RPMI8226 (cell line): Measurements from ENCODE around the gene NEMP1.
A peak's percentile ranks its signal among the peaks of the same experiment; 100 is the strongest.
"Not testable (repeated sequence)": the region's sequence is repeated elsewhere in the genome, so short reads cannot be mapped to it uniquely, and the experiment has no call there.

Experiments
- DNase-seq: peaks from one replicate; pipeline ENCODE4 v3.0.0-alpha.2; 2015

NEMP1 gene

DNA sequence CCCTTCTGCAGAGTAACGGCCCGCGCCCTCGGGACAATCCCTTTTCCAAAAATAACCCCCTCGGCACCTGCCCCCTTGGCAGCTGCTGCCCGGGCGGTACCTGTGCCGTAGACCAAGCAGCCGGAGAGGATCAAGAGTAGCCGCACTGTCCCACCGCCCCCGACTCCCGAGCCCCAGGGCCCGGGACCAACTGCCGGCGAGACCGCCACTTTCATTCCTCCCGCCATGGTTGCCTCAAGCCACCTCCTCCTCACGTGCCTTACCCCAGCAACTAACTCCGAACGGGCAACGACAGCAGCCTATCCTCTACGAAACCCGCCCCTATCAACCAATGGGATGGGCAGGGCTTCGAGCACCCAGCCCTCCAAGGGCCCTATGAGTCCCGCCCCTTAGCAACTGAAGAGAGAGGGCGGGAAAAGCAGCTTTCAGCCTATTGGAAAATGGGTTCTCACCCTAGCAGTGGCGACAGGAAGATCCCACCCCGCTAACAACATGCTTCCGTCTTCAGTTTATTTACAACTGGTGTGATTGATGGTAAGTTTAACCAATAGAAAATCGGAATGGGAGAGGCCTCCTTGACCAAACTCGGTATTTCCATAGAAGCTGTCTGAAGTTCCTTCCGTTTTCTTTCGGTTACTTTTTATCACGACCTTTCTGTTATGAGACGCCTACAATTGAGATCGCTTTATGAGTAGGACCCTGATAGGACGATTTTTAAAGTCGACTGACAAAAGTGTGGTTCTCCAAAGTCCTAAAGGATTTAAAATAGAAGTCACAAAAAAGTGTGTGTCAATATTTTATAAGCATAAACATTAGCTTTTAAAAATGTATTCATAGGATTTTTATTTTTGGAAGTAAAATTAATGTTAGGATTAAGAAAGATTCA is at the start of gene NEMP1:
Gene NEMP1, minus strand, starts transcription at position 273 of the 886 bp plus-strand sequence. Its CDS starts 46 bp downstream, at position 227.
- peak; percentile 99 for DNase-seq

GRCh38 chr12:57127726-57128518 is 49.3 kb upstream of the NEMP1 start, which contains the start of gene LRP1:
Gene LRP1 (plus strand): TSS chr12:57128483. CDS start chr12:57128965, 482 bp downstream.
- peak; percentile 77 for DNase-seq

DNA sequence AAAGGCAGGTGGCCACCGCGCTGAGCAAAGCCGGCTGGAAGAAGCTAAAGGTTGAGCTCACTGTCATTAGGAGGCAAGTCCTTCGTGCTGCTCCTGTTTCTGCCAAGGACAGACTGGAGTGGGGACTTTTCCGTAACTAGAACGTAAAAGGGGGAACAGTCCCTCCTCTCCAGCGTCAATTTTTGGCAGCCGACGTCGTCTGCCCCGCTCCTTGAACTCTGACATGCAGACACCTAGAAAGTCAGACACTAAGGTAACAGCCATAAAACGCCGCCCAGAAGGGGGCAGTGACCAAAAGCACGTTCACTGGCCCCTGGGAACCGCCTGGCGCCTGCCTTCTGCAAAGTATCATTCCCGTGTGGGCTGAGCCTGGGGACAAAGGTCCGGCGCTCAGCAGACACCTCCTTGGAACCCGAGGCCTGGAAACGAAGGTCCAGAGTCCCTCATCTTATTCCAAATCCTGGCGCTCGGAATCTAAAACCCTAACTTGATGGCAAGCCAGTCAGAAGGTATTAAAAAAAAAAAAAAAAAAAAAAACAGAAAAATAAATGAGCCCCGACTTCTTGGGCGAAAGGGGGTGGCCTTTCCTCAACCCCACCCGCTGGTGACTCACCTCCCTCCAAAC is 48.6 kb upstream of the NEMP1 start:
- peak; percentile 81 for DNase-seq

DNA sequence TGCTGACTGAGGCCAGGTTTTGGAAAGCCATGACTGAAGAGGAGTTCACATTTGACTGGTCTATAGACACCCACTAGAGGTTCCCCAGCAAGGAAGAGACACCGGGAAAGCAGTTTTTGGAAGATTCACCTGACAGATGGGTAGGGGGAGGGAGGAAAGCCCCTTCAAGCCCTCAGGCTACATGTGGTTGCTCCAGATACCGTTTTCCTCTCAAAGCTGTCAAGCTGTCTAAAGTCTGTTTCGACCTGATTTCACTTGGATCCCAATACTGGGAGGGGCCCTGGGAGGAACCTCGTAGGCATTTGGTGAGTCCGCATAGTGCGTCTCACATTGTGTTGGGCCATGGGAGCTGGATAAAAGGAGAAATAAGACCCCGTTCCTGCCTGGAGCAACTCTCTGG is 48.0 kb upstream of the NEMP1 start:
- DNase-seq: no peak

GRCh38 chr12:57126061-57126460 is 47.5 kb upstream of the NEMP1 start:
- no peak for DNase-seq

GRCh38 chr12:57124261-57124877 is 45.8 kb upstream of the NEMP1 start:
- DNase-seq: peak; percentile 80

DNA sequence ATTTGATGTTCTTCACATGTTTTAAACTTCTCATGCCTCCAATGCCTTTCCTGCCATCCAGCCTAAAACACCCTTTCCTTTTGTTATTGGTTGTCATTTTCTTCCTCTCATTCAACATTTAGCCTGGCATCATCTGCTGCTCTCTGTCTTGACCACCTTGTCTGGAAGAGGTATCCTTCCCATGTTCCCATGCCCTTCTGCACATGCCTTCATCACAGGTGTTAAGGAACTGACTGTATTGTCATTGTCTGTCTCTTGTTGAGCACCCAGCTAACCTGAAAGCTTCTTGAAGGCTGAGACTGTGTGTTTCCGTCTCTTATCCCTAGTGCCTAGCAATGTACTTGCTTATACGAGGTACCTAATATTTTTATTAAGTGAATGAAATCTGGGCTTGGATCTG is 45.2 kb upstream of the NEMP1 start:
- no peak for DNase-seq

- not testable (repeated sequence) for DNase-seq
Observed at GRCh38 chr12:57120718-57121117, 42.1 kb upstream of the NEMP1 start.

- no peak for DNase-seq
Observed at GRCh38 chr12:57119294-57120085, 40.9 kb upstream of the NEMP1 start.

GRCh38 chr12:57118711-57119271 is 40.2 kb upstream of the NEMP1 start:
- peak; percentile 64 for DNase-seq

- DNase-seq: no peak
Observed at GRCh38 chr12:57116580-57117281, 38.1 kb upstream of the NEMP1 start.

- DNase-seq: no peak
Observed at GRCh38 chr12:57112492-57113294, 34.1 kb upstream of the NEMP1 start.

GRCh38 chr12:57111031-57111734 is 32.6 kb upstream of the NEMP1 start, which contains the start of gene STAT6:
Gene STAT6 (minus strand): TSS chr12:57111362. CDS start chr12:57108278, 3,084 bp downstream.
- DNase-seq: peak; percentile 91

GRCh38 chr12:57110104-57111030 is 31.8 kb upstream of the NEMP1 start:
- peak; percentile 70 for DNase-seq

- DNase-seq: no peak
Observed at GRCh38 chr12:57109207-57110103, 30.9 kb upstream of the NEMP1 start.

GRCh38 chr12:57107456-57108155 is 29.0 kb upstream of the NEMP1 start:
- no peak for DNase-seq
